ENCODE data around the gene PRPF40A.

The PRPF40A gene

GRCh38 chr2:152651834-152652233 is 65.4 kb downstream of the PRPF40A start:
- no peak for DNase-seq (ENCODE audit: low read depth)

GRCh38 chr2:152650768-152651371 is 66.4 kb downstream of the PRPF40A start:
- no peak for DNase-seq (ENCODE audit: low read depth)

- no peak for DNase-seq (ENCODE audit: low read depth)
Observed at GRCh38 chr2:152649997-152650396, 67.3 kb downstream of the PRPF40A start.

GRCh38 chr2:152648336-152648735 is 68.9 kb downstream of the PRPF40A start:
- DNase-seq (ENCODE audit: low read depth): no peak

GRCh38 chr2:152647552-152647951 is 69.7 kb downstream of the PRPF40A start:
- DNase-seq (ENCODE audit: low read depth): no peak

DNA sequence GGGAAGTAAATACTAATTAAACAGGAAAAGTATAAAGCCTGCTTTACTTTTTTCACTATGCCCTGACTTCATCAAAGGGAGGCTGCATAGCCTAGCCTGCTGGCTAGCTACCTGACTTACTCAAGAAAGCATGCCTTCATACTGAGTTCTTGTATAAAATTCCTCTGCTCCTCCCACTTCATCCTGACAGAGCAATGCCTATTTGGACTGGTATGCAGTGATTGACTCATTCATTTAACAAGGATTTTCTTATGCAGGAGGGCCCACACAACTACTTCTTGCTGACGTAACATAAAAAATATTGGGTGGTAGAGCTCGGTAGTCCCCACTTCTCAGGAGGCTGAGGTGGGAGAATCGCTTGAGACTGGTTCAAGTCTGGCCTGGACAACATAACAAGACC is 70.5 kb downstream of the PRPF40A start:
- DNase-seq (ENCODE audit: low read depth): no peak

DNA sequence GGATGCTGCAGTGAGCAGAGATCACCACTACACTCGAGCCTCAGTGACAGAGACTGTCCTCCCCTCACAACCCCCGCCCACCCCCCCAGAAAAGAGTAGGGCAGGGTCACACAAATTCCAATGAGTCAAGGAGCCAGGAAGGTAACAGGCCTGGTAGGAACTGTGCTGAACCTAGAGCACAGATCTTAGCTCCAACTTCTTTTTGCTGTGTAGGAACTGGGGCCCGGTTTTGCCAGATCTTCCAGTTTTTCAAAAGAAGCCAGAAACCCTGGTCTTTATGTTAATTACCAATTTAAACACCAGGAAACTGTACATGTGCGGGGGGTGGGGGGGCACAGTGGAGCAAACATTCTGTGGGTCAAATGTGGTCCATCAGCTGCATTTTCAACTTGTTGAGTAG is 71.0 kb downstream of the PRPF40A start:
- DNase-seq (ENCODE audit: low read depth): no peak

GRCh38 chr2:152644189-152644873 is 72.9 kb downstream of the PRPF40A start:
- DNase-seq (ENCODE audit: low read depth): no peak

GRCh38 chr2:152638590-152638989 is 78.7 kb downstream of the PRPF40A start:
- no peak for DNase-seq (ENCODE audit: low read depth)

GRCh38 chr2:152638056-152638455 is 79.2 kb downstream of the PRPF40A start:
- DNase-seq (ENCODE audit: low read depth): no peak

DNA sequence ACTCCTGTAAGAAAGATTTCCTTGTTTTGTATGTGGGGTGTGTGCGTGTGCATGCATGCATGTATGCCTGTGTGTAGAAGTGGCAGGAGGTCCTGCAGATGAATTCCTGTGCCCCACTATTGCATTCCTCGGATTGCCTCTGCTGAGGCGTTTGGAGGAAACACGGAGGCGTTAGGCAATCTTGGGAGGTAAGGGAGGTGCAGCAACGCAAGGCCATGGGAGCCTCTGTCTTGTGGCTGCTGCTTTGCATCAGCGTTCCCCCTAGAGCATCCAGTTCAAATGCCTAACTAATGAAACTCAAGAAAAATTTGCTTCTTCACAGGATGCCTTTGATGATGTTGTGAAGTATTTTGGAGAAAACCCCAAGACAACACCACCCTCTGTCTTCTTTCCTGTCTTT is 80.0 kb downstream of the PRPF40A start:
- no peak for DNase-seq (ENCODE audit: low read depth)

GRCh38 chr2:152635635-152636298 is 81.5 kb downstream of the PRPF40A start:
- no peak for DNase-seq (ENCODE audit: low read depth)

- no peak for DNase-seq (ENCODE audit: low read depth)
Observed at GRCh38 chr2:152632736-152633135, 84.5 kb downstream of the PRPF40A start.

- no peak for DNase-seq (ENCODE audit: low read depth)
Observed at GRCh38 chr2:152630466-152630865, 86.8 kb downstream of the PRPF40A start.

DNA sequence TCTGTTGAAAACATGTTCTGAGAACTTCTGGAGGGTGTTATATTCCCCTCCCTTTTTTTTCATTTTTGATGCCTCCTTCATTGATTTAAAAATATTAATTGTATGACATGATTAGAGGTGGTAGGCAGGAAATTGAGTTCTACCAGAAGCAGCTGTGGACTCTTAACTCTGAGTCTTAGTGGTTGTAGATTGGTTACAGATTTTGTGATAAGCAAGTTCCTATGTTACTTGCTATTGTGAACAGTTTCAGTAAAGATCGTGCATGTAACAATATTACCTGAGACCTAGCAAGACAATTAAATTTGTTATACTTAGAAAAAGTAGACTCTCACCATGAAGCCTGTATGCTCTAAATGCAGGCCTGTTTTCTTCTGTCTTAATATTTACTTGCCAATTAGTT is 88.1 kb downstream of the PRPF40A start:
- DNase-seq (ENCODE audit: low read depth): no peak

GRCh38 chr2:152627351-152627957 is 89.8 kb downstream of the PRPF40A start:
- DNase-seq (ENCODE audit: low read depth): no peak

- DNase-seq (ENCODE audit: low read depth): no peak
Observed at GRCh38 chr2:152626911-152627339, 90.3 kb downstream of the PRPF40A start.

DNA sequence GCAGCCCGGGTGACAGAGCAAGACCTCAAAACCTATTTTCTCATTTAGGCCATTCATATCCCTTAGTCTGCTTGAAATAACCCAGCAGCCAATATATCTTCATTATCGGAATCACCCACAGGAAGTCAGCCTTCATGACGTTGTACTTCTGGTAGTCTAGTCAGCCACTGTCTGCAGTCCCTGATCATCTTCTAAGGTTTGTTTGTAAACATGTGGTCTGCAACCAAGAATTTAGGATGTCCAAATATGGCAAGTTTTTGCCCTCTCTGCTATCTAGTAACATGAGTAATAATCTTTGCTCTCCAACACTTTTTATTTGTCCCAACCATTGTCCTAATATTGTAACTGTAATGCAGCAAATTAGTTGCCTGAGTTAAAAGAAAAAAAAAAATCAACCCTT is 92.5 kb downstream of the PRPF40A start:
- DNase-seq (ENCODE audit: low read depth): no peak

GRCh38 chr2:152623775-152624174 is 93.5 kb downstream of the PRPF40A start:
- no peak for DNase-seq (ENCODE audit: low read depth)

GRCh38 chr2:152623076-152623740 is 94.1 kb downstream of the PRPF40A start:
- DNase-seq (ENCODE audit: low read depth): no peak

- DNase-seq (ENCODE audit: low read depth): no peak
Observed at GRCh38 chr2:152622219-152622618, 95.0 kb downstream of the PRPF40A start.

GRCh38 chr2:152620985-152621384 is 96.3 kb downstream of the PRPF40A start:
- no peak for DNase-seq (ENCODE audit: low read depth)

All from T-helper 22 cell (primary cell).